NCI-H1417 treated with DMSO at 0.1 percent for 48 hours (cell line): ENCODE measurements around the gene SPAG6.

Experiments used
- DNase-seq: peaks from one replicate; lab custom pipeline; 2025; lab: John Stamatoyannopoulos, UW

Gene SPAG6

GRCh38 chr10:22434521-22434920 is 89.2 kb downstream of the SPAG6 start:
- no peak for DNase-seq

- no peak for DNase-seq
These were observed 90.4 kb downstream of the SPAG6 start for GRCh38 chr10:22435650-22436049.

- DNase-seq: no peak
These were observed 91.2 kb downstream of the SPAG6 start for GRCh38 chr10:22436526-22436892.

DNA sequence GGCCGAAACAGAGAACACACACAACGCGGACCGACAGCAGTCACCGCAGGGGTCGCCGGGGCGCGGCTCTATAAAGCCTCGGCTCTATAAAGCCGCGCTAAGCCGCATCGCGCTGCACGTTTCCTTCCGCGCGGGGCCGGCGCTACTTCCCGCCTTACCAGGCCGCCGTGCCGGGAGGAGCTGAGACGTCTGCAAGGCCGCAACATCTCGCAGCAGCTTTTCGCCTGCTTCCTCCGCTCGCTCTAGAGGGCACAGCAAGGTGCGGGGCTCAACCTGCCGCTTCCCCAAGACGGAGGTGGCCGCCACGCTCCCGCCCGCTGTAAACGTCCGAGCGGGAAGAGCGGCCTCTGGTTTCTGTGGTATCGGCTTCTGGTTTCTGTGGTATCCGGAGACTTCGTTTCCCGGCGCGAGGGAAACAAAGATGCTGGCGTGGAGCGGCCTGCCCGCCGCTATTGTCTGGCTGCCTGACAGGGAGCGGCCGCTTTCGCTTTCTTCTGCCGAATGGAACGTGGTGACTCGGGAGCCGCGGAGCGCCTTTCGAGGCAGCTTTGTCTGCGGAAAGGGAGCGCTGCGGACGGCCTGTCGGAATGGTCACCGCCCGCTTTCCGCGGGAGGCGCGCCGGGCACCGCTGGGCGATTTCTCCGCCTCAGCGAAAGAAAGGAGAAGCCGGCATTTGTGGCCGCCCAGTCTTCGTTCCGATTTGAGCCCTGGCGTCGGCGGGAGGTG is 91.8 kb downstream of the SPAG6 start:
- DNase-seq: peak; percentile 3

DNA sequence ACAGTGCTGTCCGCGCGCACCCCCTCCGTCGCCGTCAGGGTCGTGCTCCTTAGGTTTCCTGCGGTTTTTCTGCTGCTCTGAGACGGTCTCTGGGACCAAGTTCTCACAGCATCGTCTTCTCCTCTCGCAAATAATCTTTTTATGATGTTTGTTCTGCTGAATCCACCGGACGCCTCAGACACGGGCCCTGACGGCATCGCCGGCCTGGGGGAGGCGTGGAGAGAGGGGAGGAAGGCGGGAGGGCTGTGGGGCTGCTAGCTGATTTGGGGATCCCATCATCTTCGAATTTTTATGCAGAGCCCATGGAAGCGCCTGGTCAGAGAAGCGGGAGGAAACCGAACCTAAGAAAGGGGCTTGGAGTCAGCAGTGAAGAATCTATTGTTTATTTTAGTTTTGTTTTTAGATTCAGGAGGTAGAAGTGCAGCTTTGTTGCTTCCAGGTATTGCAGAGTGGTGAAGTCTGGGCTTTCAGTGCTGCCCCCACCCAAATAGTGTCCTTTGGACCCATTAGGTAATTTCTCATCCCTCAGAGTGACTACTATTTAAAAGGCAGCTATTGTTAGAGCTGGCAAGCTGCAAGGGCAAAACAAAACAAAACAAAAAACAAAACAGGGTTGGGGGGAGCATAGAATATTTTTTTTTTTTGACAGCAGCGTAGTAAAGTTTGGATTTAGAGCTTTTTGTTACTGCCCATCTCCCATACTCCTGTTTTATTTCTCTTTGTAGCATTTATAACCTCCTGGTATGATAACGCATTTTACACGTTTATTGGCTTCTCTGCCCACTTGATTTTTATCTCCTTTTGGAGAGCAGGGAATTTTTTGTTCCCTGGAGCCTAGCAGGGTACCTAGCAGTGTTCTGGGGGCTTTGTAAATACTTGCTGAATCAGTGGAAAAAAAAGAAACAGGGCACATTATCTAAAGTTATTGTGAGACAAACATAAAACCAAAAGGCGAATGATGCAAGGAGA is 92.6 kb downstream of the SPAG6 start:
- DNase-seq: no peak

DNA sequence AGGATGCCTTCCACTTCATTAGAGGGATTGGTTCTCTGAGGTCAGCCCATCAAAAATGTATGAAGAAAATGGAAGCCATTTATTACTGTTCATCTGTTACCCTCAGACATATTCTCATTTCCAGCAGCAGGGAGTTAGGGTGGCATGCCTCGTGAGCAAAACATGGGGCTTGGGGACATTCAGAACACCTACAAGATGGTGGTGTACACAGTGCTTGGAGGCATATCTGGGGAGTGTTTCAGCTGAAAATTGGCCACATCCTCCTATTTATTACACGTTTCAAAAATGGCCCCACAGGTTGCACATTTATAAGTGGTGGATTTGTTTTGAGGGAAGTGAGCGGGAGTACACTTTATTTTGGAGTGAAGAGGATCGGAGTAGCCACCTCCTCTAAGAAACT is 93.4 kb downstream of the SPAG6 start:
- DNase-seq: no peak

DNA sequence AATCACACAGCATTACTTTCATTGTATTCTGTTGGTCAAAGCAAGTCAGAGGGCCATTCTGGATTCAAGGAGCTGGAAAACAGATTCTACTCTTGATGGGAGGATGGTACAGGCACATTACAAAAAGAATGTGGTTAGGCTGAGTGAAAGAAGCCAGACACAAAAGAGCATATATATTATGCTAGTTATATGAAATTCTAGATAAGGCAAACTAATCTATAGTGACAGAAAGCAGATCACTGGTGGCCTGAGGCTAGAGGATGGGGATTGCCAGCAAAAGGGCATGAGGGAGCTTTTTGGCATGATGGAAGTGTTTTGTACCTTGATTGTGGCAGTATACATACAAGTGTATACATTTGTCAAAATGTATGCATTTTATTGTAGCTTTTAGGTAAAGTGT is 96.8 kb downstream of the SPAG6 start:
- DNase-seq: no peak

DNA sequence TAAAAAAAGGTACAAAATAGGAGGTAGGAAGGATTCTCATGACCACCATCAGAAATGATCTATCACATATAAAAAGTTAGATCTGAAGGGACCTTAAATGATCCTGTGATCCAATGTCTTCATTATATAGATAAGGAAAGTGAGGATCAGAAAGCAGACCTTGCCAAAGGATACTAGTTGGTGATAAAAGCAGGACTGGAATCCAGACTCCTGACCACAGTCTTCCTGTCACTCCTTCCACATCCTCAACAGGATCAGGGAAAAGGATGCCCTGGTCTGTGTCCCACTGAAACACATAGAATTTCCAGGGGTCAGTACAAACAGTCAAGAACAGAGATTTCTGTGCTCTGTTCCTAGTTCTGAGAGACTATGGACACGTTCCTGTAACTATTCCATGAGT is 97.2 kb downstream of the SPAG6 start:
- no peak for DNase-seq

DNA sequence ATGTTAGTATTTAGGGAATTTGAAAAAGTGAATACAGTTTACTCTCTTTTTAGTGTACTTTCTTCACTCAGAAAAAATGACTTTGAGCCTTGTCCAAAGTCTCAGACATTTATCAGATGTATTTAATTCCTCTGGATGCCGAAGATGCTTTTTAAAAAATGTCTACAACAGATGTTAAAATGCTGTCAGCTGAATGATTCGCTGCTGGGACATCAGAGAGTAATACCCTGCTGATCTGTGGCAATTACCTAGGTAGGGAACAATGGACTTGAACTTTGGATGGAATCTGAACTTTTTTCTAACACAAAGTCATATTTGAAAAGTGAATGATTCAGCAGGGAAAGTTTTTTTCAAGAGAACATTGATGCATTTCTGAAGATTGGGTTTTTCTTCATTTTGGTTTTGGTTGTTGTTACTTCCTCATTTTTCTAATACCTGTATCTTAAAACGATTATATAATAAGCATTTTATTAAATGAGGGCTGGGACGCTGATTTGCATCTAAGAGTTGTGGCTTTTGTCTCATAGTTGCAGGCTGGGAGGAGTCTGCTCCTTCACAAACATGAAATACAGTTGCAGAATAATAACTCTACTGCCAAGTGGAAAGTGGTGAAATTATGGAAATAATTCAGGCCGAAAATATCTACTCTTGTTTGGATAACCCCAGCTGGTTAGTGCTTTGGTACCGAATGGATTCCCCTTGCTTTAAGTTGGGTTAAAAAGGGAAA is 98.0 kb downstream of the SPAG6 start:
- DNase-seq: no peak

- DNase-seq: no peak
These were observed 99.0 kb downstream of the SPAG6 start for GRCh38 chr10:22444219-22444788.

- DNase-seq: no peak
These were observed 100.2 kb downstream of the SPAG6 start for GRCh38 chr10:22445495-22445894.

DNA sequence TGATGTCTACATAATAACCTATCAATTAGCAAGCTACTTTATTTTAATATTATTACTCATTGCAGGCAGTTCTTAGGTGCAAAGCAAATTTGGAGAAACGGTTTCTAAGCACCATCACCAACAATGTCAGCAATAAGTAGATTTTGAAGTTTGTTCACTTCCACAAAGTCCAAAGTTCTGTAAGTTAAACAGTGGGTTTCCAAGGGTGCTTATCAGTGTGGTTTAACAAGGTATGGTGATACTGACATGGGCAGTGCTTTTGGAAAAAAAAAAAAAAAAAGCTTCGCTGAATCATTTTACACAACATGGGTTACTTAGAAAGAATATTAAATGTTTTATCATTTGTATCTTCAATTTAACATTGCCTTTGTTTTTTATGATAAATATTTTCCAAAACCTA is 101.8 kb downstream of the SPAG6 start:
- no peak for DNase-seq

DNA sequence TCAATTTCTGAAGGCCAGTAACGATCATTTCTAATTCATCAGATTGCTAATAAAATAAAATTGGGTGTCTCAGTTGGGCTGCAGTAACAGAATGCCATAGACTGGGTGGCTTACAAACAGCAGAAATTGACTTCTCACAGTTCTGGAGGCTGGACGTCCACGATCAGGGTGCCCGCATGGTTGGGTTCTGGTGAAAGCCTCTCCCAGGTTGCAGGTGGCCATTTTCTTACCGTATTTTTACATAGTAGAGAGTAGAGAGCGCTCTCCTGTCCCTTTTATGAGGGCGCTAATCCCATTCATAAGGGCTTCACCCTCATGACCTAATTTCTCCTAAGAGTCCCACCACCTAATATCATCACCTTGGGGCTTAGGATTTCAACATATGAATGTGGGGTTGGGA is 106.0 kb downstream of the SPAG6 start:
- no peak for DNase-seq

- no peak for DNase-seq
These were observed 108.0 kb downstream of the SPAG6 start for GRCh38 chr10:22453320-22453719.

DNA sequence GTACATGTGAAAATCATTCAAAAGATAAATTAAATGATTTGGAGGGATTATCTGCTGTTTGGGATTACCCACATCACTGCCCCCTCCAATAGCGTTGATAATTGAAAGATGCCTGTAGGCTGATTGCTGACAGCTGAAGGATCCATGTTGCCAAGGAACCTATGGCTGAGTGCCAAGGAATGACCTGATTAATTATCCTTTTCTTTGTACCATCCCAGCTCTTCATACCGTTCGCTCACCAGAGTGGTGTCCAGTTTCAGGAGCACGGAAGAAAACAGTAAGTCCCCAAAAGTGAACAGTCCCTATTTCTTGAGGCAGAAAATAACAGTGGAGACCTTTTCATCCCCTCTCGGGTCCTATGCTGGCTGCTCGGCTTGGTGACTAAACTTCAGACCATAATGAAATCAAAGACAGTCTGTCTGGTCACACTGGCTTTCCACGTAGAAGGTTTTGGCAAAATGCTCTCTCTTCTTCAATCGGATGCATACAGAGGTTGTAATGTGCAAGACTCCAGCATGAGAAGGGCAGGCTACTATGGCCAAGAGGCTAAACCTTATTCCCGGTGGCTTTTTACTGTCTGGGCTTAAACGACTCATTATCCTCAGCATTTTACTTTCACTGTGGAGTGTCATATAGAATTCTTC is 108.8 kb downstream of the SPAG6 start:
- DNase-seq: peak; percentile 18

DNA sequence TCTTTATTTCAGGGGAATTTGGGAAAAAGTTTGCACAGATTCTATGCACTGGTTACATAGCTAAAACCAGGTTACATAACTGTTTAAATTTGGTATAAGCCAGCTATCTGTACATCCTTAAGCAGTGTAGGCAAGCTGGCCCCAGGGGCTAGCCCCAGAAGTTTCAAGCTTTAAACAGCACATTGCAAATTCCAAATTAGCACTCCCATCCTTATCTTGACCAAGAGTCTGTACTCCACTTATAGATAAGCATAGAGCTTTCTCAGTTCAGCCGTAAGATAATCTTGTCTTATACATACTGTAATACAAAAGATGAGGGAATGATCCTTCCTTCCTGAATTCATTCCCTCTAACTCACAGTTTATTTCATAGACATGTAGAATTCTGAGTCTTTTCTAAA is 109.3 kb downstream of the SPAG6 start:
- no peak for DNase-seq

GRCh38 chr10:22455068-22455857 is 110.0 kb downstream of the SPAG6 start:
- DNase-seq: no peak

DNA sequence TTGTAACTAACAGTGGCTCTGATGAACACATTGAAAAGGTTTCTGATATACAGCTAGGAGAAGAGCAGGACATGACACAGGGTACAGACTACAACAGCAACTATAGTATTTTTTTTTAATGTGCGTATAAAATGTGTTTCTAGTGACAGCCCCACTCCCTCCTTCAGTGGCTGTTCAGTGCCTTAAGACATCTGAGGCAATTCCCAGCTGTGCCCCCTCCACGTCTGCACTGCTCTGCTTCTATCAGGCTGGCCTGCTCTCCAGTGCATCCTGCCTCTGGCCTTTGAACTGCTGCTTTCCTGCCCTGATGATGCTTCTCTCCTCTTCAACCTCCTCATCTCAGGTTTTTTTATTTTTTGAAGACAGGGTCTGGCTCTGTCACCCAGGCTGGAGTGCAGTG is 111.2 kb downstream of the SPAG6 start:
- DNase-seq: no peak

- DNase-seq: no peak
These were observed 113.2 kb downstream of the SPAG6 start for GRCh38 chr10:22458272-22459038.

GRCh38 chr10:22459496-22459895 is 114.2 kb downstream of the SPAG6 start:
- DNase-seq: no peak
